ENCODE results near the gene CCNL2.
"Not testable (repeated sequence)": the region's sequence is repeated elsewhere in the genome, so short reads cannot be mapped to it uniquely, and the experiment has no call there.

CCNL2 gene

DNA sequence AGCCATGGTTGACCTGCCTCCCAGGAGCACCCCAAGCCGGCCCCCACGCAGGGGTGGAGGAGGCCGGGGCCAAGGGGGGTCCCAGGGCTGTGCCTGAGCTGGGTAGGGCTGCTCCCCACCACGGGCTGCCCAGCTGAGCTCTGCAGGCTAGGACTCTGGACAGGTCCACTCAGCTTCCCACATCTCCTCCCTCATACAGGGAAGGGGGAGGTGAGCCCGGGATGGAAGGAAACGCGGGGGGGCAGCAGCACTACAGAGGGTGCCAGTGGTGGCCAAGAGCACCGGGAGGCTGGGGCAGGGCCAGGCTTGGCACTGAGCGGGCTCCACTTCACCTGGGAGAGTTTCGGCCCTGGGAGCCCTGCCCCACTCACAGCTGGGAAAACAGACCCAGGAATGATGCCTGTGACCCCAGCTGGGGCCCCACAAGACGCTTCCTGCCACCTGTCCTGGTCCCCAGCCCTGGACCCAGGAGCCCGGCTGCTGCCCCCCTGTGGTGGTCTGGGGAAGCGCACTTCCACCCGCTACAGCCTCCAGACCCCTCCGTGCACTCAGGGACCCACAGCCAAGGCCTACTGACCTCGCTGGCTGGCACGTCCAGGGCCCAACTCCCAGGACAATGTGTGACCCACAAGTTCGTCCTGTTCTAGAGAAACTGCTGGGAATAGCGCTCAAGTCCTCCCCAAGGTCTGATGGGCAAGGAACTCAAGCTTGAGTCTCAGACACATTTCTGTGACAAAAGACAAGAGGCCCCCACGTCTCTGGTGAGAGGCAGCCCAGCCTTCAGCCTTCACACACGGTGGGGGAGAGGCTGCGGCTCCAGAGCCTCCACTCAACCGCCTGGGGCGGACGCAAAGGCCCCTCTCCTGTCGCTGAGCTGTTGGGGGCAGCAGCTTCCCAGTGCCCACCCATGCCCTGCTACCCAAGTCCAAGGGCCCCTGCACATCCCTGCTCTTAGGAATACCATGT, 27.1 kb downstream of the CCNL2 start:
- peak; percentile 54 for DNase-seq

DNA sequence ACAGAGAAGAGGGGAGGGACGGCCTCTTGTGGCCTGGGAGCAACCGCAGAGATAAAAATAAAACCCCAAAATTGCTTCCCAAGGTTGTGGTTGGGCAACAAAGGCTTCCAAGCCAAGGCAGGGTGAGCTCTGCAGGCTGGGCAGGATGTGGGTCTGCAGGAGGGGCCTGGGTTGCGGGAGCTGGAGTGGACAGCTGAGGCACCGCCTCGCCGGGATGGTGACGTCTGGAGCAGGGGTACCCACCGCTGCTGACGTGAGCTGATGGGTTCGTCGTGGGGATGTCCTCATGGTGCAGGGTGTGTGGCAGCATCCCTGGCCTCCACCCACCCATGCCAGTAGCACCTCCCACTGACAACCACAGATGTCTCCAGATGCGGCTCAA, 27.8 kb downstream of the CCNL2 start:
- no peak for DNase-seq

DNA sequence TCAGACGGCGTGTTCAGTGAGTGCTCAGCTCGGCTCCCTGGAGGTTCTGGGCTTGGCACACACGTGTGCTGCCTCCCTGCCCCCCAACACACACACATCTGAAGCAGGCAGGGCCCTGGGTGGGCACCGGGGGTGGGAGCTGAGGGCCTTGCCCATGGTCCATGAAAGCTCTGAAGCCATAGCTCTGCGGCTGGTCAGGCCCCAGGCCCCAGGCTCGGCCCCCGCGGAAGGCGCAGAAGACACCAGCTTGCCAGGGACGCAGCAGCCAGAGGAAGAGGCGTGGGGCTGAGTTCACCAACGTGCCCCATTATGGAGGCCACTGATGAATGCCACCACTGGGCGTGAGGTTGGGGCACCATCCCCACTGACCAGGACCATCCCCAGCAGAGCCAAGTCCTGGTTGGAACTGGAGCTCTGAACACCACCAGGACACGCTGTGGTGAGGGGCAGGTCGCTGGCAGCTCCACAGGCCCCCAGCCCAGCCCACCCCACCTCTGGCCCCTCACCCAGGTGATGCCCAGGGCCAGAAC, 28.3 kb downstream of the CCNL2 start:
- no peak for DNase-seq

DNA sequence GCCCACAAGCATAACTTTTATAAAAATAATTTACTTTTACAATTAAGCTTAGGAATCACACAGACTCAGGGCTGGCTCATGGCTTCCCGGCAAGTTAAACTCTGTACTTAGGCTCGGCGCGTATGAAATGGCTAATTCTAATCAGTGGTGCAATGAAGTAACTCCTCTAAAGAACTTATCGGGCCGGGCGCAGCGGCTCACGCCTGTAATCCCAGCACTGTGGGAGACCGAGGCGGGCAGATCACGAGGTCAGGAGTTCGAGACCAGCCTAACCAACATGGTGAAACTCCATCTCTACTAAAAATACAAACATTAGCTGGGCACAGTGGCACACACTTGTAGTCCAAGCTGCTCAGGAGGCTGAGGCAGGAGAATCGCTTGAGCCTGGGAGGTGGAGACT, 29.0 kb downstream of the CCNL2 start:
- DNase-seq = not testable (repeated sequence)

DNA sequence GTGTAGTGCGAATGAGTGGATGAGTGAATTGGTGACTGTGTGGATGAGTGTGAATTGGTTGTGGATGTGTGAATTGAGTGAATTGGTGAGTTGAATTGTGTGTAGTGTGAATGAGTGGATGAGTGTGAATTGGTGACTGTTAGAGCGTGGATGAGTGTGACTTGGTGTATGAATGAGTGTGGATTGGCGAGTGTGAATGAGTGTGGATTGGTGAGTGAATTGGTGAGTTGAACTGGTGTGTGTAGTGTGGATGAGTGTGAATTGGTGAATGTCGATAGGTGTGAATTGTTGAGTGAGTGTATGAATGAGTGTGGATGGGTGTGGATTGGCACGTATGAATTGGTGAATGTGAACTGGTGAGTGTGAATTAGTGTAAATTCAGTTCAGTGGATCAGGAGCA, 31.8 kb downstream of the CCNL2 start:
- no peak for DNase-seq

DNA sequence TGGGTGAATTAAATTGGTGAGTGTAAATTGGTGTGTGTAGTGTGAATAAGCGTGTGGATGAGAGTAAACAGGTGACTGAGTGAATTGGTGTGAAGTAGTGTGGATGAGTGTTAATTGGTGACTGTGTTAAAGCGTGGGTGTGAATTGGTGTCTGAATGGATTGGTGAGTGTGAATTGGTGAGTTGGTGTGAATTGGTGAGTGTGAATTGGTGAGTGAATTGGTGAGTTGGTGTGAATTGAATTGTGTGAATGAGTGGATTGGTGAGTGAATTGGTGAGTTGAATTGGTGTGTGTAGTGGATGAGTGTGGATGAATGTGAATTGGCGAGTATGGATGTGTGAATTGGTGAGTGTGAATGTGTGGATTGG, 32.5 kb downstream of the CCNL2 start:
- no peak for DNase-seq

DNA sequence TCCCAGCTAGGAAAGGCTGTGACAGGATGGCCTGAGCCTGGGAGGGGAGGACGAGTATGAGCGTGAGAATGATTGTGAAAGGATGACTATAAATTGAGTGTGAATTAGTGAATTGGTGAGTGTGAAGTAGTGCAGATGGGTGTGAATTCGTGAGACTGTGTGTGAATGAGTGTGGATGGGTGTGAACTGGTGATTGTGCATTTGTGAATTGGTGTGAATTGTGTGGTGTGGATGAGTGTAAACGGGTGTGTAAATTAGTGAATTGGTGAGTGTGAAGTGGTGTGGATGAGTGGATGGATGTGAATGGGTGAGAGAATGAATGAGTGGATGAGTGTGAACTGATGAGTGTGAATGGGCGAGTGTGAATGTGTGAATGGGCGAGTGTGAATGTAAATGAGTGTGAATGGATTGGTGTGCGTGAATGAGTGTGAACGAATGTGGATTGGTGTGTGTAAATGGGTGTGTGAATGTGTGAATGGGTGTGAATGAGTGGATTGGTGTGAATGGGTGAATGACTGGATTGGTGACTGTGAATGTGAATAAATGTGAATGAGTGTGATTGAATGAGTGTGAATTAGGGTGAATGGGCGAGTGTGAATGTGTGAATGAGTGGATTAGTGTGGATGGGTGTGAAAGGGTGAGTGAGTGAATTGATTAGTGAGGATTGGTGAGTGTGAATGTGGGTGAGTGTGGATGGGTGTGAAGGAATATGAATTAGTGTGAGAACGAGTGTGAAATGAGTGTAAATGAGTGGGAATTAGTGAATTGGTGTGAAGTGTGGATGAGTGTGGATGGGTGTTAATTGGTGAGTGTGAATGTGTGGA, 33.0 kb downstream of the CCNL2 start:
- no peak for DNase-seq

DNA sequence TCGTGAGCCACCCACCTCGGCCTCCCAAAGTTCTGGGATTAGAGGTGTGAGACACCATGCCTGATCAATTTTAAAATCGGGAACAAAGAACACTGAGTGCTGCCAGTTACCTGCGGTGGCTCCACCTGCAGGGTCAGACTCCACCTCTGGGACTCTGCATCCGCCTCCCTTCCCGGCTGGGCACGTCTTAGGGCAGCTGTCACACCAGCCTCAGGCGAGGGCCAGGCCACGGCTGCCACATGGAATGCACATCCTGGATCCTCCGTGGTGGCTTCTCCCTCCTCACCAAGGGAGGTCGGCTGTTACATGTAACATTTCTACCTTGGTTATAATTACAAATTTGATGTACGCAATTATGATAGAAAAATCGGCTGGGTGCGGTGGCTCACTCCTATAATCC, 34.9 kb downstream of the CCNL2 start:
- DNase-seq = no peak

DNA sequence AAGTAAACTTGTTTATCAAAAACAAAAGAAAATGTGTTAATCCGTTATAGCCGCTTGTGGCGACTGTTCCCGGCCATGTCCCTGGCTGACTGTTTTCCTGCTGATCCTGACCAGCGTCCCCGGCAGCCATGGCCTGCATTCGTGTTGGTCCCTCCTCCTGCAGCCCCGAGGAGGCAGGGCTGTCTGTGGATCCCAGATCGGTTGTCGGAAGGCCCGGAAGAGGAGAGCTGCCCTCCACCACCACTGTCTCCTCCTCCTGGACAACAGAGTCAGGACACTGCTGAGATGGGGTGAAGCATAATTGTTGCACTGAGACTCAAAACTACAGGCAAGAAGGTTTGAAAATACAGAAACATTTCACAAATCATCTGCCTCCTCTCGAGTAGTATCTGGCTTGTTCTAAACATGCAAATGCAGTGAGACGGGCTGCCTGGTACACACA, 37.1 kb downstream of the CCNL2 start:
- DNase-seq = no peak

DNA sequence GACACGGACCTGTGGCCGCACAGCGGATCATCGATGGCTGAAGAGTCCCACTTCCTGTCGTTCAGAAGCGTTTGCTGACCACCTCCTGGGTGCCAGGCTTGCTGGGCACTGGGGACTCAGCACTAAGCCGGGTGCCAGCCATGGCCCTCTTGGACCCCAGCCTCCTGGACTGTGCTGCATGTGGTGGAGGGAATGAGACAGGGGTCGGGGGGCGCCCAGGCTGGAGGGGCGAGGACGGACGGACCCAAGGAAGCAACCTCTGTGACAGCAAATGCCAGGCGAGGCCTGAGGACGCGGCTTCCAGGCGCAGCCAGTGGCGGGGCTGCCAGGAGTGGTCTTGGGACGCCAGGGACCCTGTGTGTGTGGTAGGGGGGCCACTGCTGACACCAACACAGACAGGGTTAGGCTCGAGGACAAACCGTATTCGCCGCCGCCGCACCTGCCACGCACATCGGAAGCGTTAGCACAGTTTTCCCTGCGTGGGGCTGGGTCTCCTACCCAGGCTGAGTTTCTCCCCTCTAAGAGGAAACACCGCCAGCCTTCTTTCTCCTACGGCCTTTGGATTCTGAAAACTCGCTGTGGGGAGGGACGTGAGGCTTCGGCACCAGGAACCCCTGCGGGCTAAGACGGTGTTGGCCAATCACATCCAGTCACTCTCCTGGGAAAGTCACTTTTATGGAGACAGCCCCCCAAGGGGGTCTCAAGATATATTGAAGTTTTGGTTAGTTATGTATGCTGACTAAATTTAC, 37.7 kb downstream of the CCNL2 start:
- DNase-seq = no peak

DNA sequence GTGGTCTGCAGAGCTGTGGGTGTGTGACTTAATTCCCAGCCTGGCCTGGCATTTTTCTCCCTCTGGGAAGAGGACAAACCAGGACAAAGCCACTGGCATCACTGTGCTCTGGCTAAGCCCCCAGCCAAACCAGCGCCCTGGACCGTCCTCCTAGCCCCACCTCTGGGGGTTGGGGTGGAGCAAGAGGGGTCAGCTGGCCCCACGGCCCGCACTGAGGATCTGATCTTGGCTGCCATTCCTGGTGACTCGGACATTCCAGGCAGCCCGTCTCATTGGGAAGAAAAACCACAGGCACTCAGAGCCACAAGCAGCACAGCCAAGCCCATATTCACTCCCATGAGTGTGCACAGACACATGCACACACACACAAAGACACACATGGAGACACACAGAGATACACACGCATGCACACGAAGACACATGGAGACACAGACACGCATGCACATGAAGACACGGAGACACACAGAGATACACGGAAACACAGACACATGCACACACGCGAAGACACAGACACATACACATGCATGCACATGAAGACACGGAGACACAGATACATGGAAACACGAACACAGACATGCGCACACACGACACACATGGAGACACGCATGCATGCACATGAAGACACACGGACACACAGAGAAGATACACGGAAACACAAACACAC, 38.5 kb downstream of the CCNL2 start:
- DNase-seq = no peak

DNA sequence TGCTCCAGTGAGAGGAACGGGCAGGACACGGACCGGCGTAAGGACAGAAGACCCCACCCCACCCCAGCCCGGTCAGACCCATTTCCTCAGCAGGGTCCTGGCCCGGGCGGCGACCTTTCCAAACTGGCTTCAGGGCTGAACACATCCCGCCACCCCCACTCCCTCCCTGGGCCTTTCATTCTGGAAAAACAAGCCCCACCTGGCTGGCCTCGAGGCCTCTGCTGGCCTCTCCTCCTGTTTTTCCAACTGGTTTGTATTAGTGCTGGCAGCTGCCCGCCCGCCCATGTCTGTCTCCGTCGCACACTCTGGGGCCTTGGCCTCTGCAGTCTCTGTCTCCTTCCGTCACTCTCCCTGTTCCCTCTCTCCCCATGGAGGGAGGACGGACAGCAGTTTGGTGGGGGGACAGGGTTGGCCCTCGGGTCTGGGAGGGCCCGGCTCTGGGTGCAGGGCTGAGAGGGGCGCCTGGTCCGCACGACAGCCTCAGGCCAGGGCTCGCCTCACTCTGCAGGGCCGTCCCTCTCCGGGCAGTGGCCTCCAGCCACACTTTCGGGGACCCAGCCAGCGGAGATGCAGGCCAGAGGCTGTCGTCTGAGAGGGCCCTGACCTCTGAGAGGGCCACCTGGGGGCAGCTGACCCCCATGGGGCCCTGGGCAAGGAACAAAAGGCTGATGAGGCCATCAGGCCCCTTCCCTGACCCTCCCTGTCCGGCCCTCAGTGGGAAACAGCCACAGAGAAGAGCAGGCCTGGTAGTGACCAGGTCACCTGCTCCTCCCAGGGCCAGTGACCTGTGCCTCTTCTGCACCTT, 39.3 kb downstream of the CCNL2 start:
- DNase-seq = no peak

DNA sequence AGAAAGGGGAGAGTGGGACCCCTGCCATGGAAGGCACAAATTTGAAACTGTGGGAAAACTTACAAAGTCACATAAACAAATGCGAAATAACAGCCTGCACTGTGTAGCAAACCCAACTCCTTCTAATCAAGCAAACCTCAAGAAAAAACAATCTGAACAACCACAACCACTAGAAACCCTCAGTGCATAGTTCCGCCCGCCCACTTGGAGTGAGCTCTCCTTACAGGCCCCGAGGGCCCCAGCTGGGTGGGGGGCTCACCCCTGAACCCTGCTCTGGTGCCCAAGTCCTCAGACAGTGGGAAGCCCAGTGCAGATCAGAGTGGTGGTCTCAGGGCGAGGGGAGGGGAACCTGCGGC, 39.8 kb downstream of the CCNL2 start:
- DNase-seq = no peak

DNA sequence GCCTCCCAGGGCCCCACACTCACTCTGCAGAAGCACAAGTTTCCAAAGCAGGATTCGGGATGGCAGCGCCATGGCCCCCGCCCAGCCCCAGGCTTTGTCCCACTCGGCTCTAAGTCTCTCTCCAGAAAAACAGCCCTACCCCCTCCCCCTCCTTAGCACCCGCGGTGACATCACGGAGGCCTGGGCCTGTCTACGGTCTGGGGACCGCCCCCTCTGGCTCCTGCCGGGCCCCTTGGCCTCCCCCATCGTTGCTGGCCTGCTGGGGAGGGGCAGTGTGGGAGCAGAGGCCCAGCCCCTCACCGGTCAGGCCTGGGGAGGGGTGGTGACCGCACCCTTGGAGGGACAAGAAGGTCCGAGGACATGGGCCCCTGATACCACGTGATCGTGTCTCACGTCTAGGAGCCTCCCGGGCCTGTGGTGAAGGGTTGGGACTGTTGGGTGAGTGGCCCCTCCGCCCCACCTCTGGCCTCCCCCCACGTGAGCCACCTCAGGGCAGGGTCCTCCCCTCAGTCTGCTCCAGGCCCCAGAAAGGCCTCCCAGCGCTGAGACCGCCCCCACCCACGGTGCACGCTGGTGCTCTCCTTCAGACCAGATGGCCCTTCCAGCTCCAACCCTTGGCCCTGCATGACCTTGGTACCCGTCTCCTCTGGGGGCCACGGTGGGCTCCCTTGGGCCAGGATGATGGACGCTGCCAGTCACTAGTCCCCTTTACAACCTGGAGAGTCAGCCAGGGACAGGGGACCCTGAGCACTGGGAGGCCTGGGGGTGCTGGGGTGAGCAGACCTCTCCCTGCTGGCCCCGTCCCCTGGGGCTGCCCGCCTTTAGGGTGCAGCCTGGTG, 40.5 kb downstream of the CCNL2 start, which contains the start of gene MXRA8:
TSS of gene MXRA8 (minus strand) at position 123 of the 839 bp plus-strand sequence. CDS start at position 72, 51 bp downstream.
- no peak for DNase-seq

DNA sequence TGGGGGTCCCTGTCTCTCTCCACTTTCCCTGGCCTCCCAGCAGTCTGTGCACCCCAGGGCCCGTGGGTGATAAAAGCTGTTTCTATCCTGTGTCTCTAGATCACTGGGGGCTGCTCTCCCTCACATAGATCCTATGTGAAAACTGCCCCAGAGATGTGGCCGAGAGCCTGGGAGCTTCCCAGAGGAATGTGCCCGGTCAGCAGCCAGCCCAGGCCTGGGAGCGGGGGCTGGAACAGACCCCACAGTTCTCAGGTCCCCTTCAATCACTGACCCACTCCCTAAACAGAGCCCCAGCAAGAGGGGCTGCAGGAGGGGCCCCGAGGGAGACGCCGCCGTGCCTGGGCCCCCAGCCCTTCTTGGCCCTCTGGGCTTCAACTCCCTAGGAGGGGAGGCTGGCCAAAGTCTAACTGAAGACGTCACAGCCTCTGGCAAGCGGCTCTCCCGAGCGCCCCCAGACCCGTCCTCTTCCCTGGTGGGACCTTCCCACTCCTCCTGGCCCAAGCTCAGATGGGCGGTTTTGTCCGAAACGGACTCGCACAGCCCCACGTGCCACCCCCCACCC, 41.2 kb downstream of the CCNL2 start:
- DNase-seq = no peak

DNA sequence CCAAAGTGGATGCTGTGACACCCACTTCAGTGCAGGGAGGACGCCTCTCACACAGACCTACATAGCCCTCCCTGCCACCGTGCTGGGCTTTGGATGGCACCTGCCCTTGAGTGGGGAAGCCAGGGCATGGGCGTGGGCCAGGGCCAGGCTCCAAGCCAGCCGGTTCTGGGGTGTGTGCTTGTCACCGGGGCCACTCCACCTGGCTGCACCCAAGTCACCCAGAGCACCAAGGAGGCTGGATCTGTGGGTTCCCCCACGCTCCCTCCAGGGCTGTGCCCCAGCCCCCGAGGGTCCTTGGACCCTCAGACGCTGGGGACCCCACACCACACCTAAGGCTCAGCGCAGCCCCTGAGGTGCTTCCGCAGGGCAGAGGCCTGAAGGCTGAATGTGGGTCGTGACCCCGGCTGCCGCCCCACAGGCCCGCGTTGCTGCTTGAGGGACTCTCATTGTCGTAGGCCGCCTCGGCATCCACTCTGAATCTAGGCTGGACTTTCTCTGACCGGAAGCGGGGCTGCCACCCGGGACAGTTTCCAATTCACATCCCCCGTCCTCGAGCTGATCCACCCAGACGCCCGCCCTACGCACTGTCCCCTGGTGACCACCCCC, 42.2 kb downstream of the CCNL2 start:
- DNase-seq = no peak

DNA sequence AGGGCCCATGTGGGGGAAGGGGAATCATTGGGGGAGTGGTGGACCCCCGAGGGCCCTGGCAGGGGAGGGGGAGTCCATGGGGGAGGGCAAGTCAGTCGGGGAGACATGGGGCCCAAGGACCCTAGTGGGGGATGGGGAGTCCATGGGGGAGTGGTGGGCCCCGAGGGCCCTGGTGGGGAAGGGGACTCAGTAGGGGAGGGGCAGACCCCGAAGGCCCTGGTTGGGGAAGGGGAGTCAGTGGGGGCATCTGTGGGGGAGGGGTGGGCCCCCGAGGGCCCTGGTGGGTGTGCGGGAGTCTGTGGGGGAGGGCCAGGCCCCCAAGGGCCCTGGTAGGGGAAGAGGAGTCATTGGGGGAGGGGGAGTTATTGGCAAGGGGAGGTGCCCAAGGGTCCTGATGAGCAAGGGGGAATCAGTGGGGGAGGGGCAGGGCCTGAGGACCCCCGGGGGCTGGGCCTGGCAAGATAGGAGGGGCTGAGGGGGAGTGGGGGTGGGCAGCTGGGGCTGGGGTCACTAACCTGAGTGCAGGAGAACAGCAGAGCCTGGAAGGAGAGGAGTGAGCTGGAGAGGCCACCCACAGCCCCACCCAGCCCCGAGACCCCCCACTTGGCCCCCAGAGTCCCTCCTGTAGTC, 42.9 kb downstream of the CCNL2 start:
- no peak for DNase-seq

DNA sequence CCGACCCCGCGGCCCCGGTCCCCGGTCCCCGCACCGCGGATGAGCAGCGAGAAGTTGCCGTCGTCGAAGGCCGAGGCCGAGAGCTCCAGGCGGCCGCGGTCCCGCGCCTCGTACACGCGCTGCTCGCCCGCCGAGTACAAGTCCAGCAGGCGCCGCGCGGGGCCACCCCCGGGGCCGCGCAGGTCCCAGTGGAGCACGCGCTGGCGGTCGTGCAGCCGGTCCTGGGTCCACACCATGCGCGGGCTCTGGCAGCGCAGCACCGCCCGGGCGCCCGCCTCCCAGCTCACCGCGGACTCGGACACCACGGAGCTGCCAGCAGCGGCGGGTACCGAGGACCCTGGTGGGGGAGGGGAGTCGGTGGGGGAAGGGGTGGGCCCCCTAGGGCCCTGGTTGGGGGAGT, 43.7 kb downstream of the CCNL2 start:
- DNase-seq = no peak

All from COR-L47 (cell line).